ENCODE data around the gene ULK2. TPM values are rescaled to one million over a fixed set of nuclear protein-coding genes. Genes with fewer than 3 reads are reported as not detected.

Gene ULK2
- total RNA-seq, 2 donors from 2014 or later = 14.9 to 20.8 TPM

DNA sequence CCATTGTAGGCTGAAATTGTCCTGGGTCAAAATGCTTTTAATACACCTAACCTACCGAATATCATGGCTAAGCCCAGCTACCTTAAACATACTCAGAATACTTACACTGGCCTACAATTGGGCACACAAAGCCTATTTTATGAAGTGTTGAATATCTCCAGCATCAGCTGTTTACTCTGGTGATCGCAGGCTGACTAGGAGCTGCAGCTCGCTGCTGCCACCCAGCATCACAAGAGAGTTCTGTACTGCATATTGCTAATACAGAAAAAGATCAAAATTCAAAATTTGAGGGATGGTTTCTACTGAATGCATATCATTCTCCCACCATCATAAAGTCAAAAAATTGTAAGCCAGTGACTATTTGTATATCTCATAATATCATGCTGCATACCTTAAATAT lies 55.3 kb downstream of the ULK2 start:
- no peaks in the 10 kb centered on the region for H3K9me3 ChIP-seq (ENCODE audit: control insufficient read depth, low read length, poor library complexity, severe bottlenecking)
- no peak for ATAC-seq
- Mint-ChIP-seq H3K27me3 (no peaks in the 10 kb centered on the region), H3K36me3 (ENCODE audit: low read depth) (peaks cover 8% of the 10 kb centered on the region), H3K4me3 (no peak overlapping the region), H3K4me1 (no peaks in the 10 kb centered on the region), H3K27ac (no peak overlapping the region)
- no peak for DNase-seq

DNA sequence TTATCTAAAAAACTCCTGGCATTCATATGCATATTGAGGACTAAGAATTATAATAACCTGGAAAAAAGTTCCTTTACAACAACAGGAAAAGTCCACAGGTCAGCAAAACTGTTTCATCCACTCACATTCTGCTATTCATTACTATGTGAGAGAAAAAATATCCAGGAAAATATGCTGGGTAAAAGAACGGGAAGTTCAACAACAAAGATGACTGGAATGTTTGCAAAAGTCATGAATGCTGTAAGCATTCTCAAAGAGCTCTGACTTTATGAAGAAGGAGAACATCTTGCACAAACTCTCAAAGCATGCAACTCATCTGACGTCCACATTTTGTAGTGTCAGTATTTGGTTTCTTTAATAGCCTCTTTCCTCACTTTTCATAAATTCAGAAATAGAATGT lies 62.7 kb downstream of the ULK2 start:
- DNase-seq (no peak), ATAC-seq (no peak)
- Mint-ChIP-seq H3K4me3 (no peak overlapping the region), H3K27ac (no peak overlapping the region), H3K27me3 (no peaks in the 10 kb centered on the region), H3K36me3 (ENCODE audit: low read depth) (peaks cover 12% of the 10 kb centered on the region), H3K4me1 (peaks cover 22% of the 10 kb centered on the region)
- no peaks in the 10 kb centered on the region for H3K9me3 ChIP-seq (ENCODE audit: control insufficient read depth, low read length, poor library complexity, severe bottlenecking)

DNA sequence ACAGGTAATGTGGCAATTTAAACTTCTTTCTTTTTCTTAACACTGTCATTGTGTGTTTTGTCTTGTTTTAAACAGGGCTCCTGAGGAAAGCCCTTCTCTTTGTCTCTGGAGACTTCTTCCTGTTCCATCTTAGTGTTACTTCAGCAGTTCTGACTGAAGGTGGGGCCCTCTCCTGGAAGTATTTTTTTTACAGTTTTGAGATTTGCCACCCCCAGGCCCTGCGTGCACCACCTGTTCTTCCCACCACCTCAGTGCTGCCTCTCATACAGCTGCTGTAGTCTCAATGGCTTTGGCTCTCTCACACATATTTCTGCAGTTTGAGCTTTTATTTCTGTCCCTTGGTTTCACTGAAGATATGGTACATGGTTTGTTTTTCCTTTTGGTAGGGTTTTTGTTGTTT lies 67.2 kb downstream of the ULK2 start:
- DNase-seq (no peak), ATAC-seq (no peak)
- Mint-ChIP-seq H3K27ac (peak overlapping the region; percentile 70), H3K4me3 (no peak overlapping the region), H3K27me3 (no peaks in the 10 kb centered on the region), H3K36me3 (ENCODE audit: low read depth) (peaks cover 9% of the 10 kb centered on the region), H3K4me1 (peaks cover 11% of the 10 kb centered on the region)
- peaks cover 3% of the 10 kb centered on the region for H3K9me3 ChIP-seq (ENCODE audit: control insufficient read depth, low read length, poor library complexity, severe bottlenecking)

DNA sequence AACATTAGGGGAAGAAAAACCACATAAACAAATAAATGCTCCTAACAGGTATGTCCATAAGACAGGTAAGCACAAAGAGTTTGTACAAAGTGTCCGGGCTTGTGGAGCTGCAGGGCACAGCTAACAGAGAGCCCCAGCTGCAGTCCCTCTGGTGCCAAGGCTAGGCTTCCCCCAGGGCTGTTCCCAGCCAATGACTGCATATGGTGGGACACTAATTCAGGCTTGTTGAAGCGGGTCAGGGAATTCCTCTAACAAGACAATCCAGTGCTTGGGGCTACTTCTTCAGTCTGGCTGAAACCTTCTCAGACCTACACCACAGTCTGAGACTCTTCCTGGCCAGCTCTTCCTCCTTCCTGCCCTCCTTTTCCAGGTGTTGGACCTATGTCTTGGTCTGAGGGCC lies 67.9 kb downstream of the ULK2 start:
- Mint-ChIP-seq H3K27ac (peak overlapping the region; percentile 70), H3K4me1 (peaks cover 9% of the 10 kb centered on the region), H3K27me3 (no peaks in the 10 kb centered on the region), H3K36me3 (ENCODE audit: low read depth) (peaks cover 9% of the 10 kb centered on the region), H3K4me3 (no peak overlapping the region)
- peaks cover 3% of the 10 kb centered on the region for H3K9me3 ChIP-seq (ENCODE audit: control insufficient read depth, low read length, poor library complexity, severe bottlenecking)
- ATAC-seq (no peak), DNase-seq (no peak)

DNA sequence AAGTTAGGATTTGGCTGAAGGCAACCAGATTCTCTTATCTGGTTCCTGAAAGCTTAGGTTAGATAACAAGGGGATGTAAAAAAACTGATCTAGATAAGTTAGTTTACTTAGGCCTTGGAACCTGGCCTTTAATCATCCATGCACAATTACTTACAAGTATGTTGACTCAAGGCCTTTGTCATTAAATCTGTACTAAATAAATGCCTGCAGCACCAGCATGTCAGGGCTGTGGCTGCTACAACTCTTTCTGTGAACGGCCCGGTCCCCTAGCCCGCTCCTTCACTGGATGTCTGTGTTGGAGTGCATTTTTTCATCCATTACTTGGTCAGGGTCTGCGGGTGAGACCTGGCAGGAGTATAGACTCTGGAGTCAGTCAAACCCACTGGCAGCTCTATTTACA lies 71.3 kb downstream of the ULK2 start:
- Mint-ChIP-seq H3K4me3 (no peak overlapping the region), H3K36me3 (ENCODE audit: low read depth) (peaks cover 16% of the 10 kb centered on the region), H3K27me3 (no peaks in the 10 kb centered on the region), H3K27ac (no peak overlapping the region), H3K4me1 (peaks cover 9% of the 10 kb centered on the region)
- peaks cover 3% of the 10 kb centered on the region for H3K9me3 ChIP-seq (ENCODE audit: control insufficient read depth, low read length, poor library complexity, severe bottlenecking)
- DNase-seq (no peak), ATAC-seq (no peak)

DNA sequence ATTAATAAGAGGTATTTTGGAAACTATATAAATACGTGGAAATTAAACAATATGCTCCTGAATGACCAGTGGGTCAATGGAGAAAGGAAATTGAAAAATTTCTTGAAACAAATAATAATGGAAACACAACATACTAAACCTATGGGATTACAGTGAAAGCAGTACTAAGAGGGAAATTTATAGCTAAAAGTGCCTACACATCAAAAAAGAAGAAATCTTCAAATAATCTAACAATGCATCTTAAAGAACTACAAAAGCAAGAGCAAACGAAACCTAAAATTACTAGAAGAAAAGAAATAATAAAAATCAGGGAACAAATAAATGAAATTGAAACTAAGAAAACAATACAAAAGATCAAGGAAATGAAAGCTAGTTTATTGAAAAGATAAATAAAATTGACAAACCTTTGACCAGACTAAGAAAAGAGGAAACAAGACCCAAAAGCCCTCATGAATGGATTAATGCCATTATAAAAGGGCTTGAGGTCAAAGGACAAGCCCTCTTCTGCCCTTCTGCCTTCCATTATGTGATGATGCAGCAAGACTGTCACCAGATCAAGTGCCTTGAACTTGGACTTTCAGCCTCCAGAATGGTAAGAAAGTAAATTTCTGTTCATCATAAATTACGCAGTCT lies 75.7 kb downstream of the ULK2 start:
- no peak for DNase-seq
- H3K36me3 Mint-ChIP-seq (ENCODE audit: low read depth) = peaks cover 22% of the 10 kb centered on the region
- no peak for ATAC-seq
- H3K27me3 Mint-ChIP-seq = no peaks in the 10 kb centered on the region
- peaks cover 5% of the 10 kb centered on the region for H3K4me1 Mint-ChIP-seq
- H3K27ac Mint-ChIP-seq = no peak overlapping the region
- peaks cover 3% of the 10 kb centered on the region for H3K9me3 ChIP-seq (ENCODE audit: control insufficient read depth, low read length, poor library complexity, severe bottlenecking)
- no peak overlapping the region for H3K4me3 Mint-ChIP-seq

DNA sequence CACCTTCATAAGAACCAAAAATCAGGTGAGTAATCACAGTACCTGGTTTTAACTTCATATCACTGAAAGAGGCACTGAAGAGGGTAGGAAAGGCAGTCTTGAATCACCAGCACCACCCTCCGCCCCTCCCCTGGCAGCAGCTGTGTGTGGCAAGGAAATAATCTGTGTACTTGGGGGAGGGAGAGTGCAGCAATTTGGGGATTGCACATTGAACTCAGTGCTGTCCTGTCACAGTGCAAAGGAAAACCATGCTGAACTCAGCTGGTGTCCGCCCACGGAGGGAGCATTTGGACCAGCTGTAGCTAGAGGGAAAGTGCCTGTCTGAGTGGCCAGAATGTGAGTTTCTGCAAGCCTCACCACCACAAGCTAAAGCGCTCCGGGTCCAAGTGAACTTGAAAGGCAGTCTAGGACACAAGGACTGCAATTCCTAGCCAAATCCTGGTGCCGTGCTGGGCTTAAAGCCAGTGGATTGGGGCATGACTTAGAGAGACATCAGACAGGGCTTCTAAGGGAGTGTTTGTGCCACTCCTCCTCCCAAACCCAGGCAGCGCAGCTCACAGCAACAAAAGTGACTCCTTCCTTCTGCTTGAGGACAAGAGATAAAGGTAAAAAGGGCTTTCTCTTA lies 79.9 kb downstream of the ULK2 start:
- H3K36me3 Mint-ChIP-seq (ENCODE audit: low read depth) = peaks cover 17% of the 10 kb centered on the region
- H3K4me3 Mint-ChIP-seq = no peak overlapping the region
- H3K9me3 ChIP-seq (ENCODE audit: control insufficient read depth, low read length, poor library complexity, severe bottlenecking) = no peaks in the 10 kb centered on the region
- ATAC-seq (no peak), DNase-seq (no peak)
- no peak overlapping the region for H3K27ac Mint-ChIP-seq
- H3K4me1 Mint-ChIP-seq = peaks cover 5% of the 10 kb centered on the region
- H3K27me3 Mint-ChIP-seq = no peaks in the 10 kb centered on the region

DNA sequence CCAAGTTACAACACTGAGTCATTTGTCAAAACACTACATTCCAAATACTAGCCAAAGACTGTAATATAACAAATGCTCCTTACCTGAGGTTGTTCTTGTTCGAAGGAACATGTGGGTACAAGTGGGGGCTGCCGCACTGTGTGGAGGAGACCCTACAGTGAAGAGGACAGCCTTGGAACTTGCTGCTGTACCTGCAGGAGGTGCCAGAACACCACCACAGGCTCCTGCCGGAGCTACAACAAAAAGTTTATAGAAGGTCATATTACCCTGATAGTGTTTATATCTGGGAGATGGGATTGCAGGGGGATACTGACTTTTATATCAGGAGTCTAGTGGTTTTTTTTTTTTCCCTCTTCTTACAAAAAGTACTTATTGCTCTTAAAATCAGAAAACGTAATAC lies 81.9 kb downstream of the ULK2 start:
- no peak overlapping the region for H3K27ac Mint-ChIP-seq

DNA sequence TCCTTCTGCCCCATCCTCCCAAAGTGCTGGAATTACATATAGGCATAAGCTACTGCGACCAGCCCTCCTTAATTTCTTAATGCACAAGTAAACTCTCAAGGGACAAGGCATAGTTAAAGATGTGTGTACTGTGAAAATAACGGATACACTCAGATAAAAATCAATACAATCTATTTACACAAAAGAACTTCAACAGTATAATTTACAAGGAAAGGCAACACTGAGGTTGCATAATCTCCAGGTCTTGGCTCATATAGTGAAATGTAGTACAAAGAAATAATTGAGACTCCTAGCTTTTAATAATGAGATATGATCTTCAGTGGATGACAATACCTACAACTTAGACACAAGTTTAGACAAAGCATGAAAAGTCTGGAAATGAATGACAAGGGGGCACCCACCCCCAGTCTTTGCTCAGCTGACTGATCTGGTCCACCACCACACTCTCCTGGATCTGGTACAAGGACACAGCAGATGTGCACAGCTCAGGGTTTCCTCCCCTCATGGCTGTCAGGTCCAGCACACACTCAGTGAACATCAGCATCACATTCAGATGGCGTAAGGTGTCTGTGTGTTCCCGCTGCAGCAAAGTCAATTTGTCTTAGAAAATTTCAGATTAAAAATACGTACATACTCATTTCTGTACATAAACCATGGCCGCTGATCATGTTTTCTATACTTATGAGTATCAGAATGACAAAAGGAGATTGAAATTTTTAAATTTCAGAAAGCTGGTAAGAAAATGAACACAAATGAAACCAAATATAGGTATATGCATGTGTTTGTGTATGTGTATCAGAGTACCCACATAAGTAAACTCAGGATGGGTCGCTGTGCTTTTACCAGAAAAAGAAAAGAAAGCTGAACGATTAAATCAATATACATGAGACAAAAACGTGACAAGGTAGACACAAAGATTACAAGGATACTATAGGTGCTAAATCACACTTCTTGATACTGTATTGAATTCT lies 86.0 kb downstream of the ULK2 start:
- H3K9me3 ChIP-seq (ENCODE audit: control insufficient read depth, low read length, poor library complexity, severe bottlenecking) = no peaks in the 10 kb centered on the region
- ATAC-seq (no peak), DNase-seq (no peak)
- Mint-ChIP-seq H3K27ac (no peak overlapping the region), H3K27me3 (no peaks in the 10 kb centered on the region), H3K4me1 (peaks cover 2% of the 10 kb centered on the region), H3K4me3 (no peak overlapping the region), H3K36me3 (ENCODE audit: low read depth) (peaks cover 2% of the 10 kb centered on the region)

More for the DNA sequence above, 81.9 kb downstream of the ULK2 start:
- peaks cover 15% of the 10 kb centered on the region for H3K36me3 Mint-ChIP-seq (ENCODE audit: low read depth)
- peaks cover 6% of the 10 kb centered on the region for H3K4me1 Mint-ChIP-seq
- H3K9me3 ChIP-seq (ENCODE audit: control insufficient read depth, low read length, poor library complexity, severe bottlenecking) = no peaks in the 10 kb centered on the region
- H3K27me3 Mint-ChIP-seq = no peaks in the 10 kb centered on the region
- H3K4me3 Mint-ChIP-seq = no peak overlapping the region
- ATAC-seq = no peak
- no peak for DNase-seq

DNA sequence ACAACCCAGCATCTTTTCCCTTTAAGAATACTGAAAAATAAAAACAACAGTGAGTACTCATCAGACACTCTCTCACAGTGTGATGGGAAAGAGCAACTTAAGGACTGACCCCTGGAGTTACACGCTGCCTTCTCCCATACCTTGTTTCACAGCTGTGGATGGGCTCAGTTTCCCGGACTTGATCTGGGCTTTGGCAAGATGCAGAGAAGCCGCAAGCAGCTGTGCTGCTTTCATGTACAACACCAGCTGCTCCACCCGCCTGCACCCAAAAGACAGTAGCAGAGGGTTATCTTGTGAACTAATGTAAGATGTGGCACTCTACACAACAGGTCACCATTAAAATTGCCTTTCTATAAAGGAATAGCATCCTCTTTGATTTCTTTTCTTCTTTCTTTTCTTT lies 86.9 kb downstream of the ULK2 start:
- H3K9me3 ChIP-seq (ENCODE audit: control insufficient read depth, low read length, poor library complexity, severe bottlenecking) = no peaks in the 10 kb centered on the region
- Mint-ChIP-seq H3K4me1 (peaks cover 2% of the 10 kb centered on the region), H3K36me3 (ENCODE audit: low read depth) (peaks cover 5% of the 10 kb centered on the region), H3K27me3 (no peaks in the 10 kb centered on the region), H3K4me3 (no peak overlapping the region), H3K27ac (no peak overlapping the region)
- ATAC-seq (no peak), DNase-seq (no peak)

DNA sequence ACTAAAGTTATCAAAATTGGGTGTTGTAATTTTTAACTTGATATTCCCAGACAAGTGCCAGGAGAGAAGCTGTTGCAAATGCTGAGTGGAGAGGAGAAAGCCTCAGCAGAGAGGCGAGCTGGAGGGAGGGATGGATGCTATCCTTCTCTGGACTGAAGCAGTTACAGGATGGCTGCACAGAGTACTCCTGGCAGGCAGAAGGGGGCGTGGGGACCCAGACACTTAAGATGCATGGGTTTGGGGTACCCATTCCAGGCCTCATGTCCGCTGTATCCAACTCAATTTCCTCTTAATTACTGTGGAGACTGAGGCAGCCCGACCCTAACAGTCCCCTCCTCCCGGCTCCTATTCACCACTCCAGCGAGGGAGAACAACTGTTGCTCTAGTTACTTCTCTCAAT lies 94.2 kb downstream of the ULK2 start:
- H3K4me1 Mint-ChIP-seq = peaks cover 38% of the 10 kb centered on the region

DNA sequence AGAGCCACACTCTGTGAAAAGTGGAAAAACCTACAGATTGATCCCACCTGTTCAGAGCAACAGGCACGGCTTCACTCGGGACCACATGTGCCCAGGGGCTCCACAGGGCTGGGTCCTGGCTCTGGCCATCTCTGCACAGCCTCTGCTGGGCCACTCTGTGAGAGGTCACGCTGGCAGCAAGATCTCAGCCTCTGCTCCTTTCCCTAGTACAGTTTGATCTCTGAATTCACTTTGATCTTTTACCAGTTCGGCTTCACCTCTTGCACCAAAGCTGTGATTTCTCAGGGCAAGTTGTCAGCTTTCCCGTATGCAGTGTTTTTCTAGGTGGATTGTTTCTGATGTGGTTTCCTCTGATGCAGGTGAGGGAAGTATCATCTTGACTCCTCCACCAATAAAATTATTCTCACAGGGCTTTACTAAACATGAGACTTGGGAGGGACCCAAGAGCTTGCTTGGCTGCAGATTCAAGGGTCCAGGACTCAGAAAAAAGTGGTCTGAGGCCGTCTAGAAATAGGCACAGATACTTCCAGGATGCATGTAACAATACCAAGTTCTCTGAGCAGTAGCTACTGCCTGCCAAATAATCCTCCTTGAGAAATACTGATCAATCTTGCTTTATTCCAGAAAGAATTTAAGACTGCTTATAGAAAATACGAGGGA lies 95.6 kb downstream of the ULK2 start:
- Mint-ChIP-seq H3K4me3 (peak overlapping the region; percentile 77), H3K4me1 (peaks cover 42% of the 10 kb centered on the region), H3K27me3 (no peaks in the 10 kb centered on the region), H3K36me3 (ENCODE audit: low read depth) (peaks cover 3% of the 10 kb centered on the region), H3K27ac (peak overlapping the region; percentile 98)
- peak; percentile 94 for ATAC-seq
- H3K9me3 ChIP-seq (ENCODE audit: control insufficient read depth, low read length, poor library complexity, severe bottlenecking) = no peaks in the 10 kb centered on the region
- no peak for DNase-seq

More for the DNA sequence above, 94.2 kb downstream of the ULK2 start:
- H3K9me3 ChIP-seq (ENCODE audit: control insufficient read depth, low read length, poor library complexity, severe bottlenecking) = no peaks in the 10 kb centered on the region
- ATAC-seq (no peak), DNase-seq (no peak)
- H3K36me3 Mint-ChIP-seq (ENCODE audit: low read depth) = peaks cover 3% of the 10 kb centered on the region
- peak overlapping the region; percentile 98 for H3K27ac Mint-ChIP-seq
- no peaks in the 10 kb centered on the region for H3K27me3 Mint-ChIP-seq
- no peak overlapping the region for H3K4me3 Mint-ChIP-seq
